HCT116 (cell line): Measurements from ENCODE around the gene CREB3L4. TPM values are rescaled to one million over a fixed set of nuclear protein-coding genes. Genes with fewer than 3 reads are reported as not detected.

ENCODE experiments used
- ATAC-seq: fragments of 200-7000 bp; cut with Tn5 transposase; 2 replicates; pipeline ENCODE4 v1.9.1; 2020; ENCODE audit warnings: mild to moderate bottlenecking, moderate library complexity
- BruUV-seq: library from RNA; stranded (reverse); fragments of 400-500 nt; replicated peaks from 2 replicates; lab custom pipeline; 2021; lab: Mats Ljungman, UMichigan
- CTCF ChIA-PET: fragments of 300-600 bp; sonication (Branson Sonifier 250); formaldehyde crosslinking; loops from one replicate; lab custom pipeline; 2021; ENCODE audit warnings: antibody characterized with exemption; lab: Charles Lee
- POLR2A ChIA-PET: fragments of 300-600, 350-600 bp; sonication (Branson Sonifier 250); formaldehyde crosslinking; loops from one replicate; lab custom pipeline; 2021; ENCODE audit warnings: antibody characterized with exemption; lab: Charles Lee
- RAD21 ChIA-PET, 2 experiments: fragments of 300-600 bp; sonication (Branson Sonifier 250); formaldehyde crosslinking; loops; one replicate each; lab custom pipeline; 2023; ENCODE audit warnings: low total read pairs in 2 of 2; ENCODE audit not compliant: uncharacterized antibody in 2 of 2, unreplicated experiment in 2 of 2, low non-redundant PET in 1 of 2; lab: Charles Lee
- DNase-seq: peaks from one replicate; pipeline ENCODE4 v3.0.0-alpha.2; 2010; ENCODE audit warnings: low read depth, low spot score
- H2AFZ ChIP-seq: fragments of 200-600 bp; shearing (Covaris generic), sonication (generic); 2 replicates; pipeline ENCODE4 v1.6.1; 2017; ENCODE audit warnings: low read depth, mixed run types, mixed read lengths, antibody characterized with exemption, low read length; ENCODE audit not compliant: poor library complexity, severe bottlenecking
- H3K27ac ChIP-seq: 2 replicates; pipeline ENCODE4 v1.5.1; 2012; ENCODE audit warnings: low read depth, low read length
- H3K27me3 ChIP-seq: fragments of 200-600 bp; sonication (generic); 2 replicates; pipeline ENCODE4 v1.6.1; 2016; ENCODE audit warnings: mixed run types, low read length, mixed read lengths; ENCODE audit not compliant: insufficient read depth
- H3K36me3 ChIP-seq, 2 experiments: fragments of 200-500 bp in 1 of 2; fragments of 200-600 bp in 1 of 2; sonication (Bioruptor generic) in 1 of 2; sonication (generic) in 1 of 2; 2 replicates each; pipeline versions ENCODE4 v1.5.1 to v1.6.1; 2014 to 2016; ENCODE audit warnings: low read length in 2 of 2, inconsistent platforms in 1 of 2, mixed read lengths in 1 of 2, mixed run types in 1 of 2; ENCODE audit not compliant: insufficient read depth in 2 of 2, control insufficient read depth in 1 of 2
- H3K4me1 ChIP-seq, 2 experiments: fragments of 200-600 bp in 1 of 2; sonication (generic) in 1 of 2; 2 replicates each; pipeline versions ENCODE4 v1.5.1 to v1.6.1; 2012 to 2017; ENCODE audit warnings: low read length in 2 of 2, inconsistent platforms in 1 of 2, mild to moderate bottlenecking in 1 of 2, mixed read lengths in 1 of 2, mixed run types in 1 of 2, moderate library complexity in 1 of 2; ENCODE audit not compliant: insufficient read depth in 2 of 2, control insufficient read depth in 1 of 2
- H3K4me2 ChIP-seq: fragments of 200-600 bp; sonication (generic); 2 replicates; pipeline ENCODE4 v1.6.1; 2017; ENCODE audit warnings: mixed run types, low read length, mixed read lengths
- H3K4me3 ChIP-seq, 2 experiments: fragments of 200-600 bp in 1 of 2; sonication (generic) in 1 of 2; replicated peaks in 1 of 2; 2 replicates each; pipeline ENCODE4 v1.5.1; 2011 to 2016; ENCODE audit warnings: low read length in 2 of 2, control low read depth in 1 of 2, low read depth in 1 of 2, mild to moderate bottlenecking in 1 of 2, mixed read lengths in 1 of 2, mixed run types in 1 of 2
- H3K79me2 ChIP-seq: fragments of 200-600 bp; sonication (generic); 2 replicates; pipeline ENCODE4 v1.6.1; 2017; ENCODE audit warnings: mild to moderate bottlenecking, mixed run types, low read length, moderate library complexity, mixed read lengths; ENCODE audit not compliant: insufficient read depth
- H3K9ac ChIP-seq: fragments of 200-600 bp; sonication (generic); 2 replicates; pipeline ENCODE4 v1.6.1; 2016; ENCODE audit warnings: low read length, mixed read lengths
- H3K9me2 ChIP-seq: fragments of 200-600 bp; sonication (generic), shearing (Covaris generic); 2 replicates; pipeline ENCODE4 v1.6.1; 2017; ENCODE audit warnings: mixed run types, mild to moderate bottlenecking, moderate library complexity; ENCODE audit not compliant: insufficient read depth
- H3K9me3 ChIP-seq, 2 experiments: fragments of 200-500 bp in 1 of 2; fragments of 200-600 bp in 1 of 2; sonication (Bioruptor generic) in 1 of 2; sonication (generic) in 1 of 2; 2 replicates each; pipeline ENCODE4 v1.6.1; 2014 to 2017; ENCODE audit warnings: low read length in 2 of 2, mixed read lengths in 2 of 2, inconsistent platforms in 1 of 2, low read depth in 1 of 2, mild to moderate bottlenecking in 1 of 2, mixed run types in 1 of 2, moderate library complexity in 1 of 2; ENCODE audit not compliant: control insufficient read depth in 1 of 2, insufficient read depth in 1 of 2
- H4K20me1 ChIP-seq: fragments of 200-600 bp; sonication (generic), shearing (Covaris generic); 2 replicates; pipeline ENCODE4 v1.6.1; 2017; ENCODE audit warnings: mixed run types, mild to moderate bottlenecking, moderate library complexity; ENCODE audit not compliant: insufficient read depth
- ATF3 ChIP-seq: IDR thresholded peaks from 2 replicates; pipeline ENCODE4 v1.6.1; 2012
- CBX3 ChIP-seq: IDR thresholded peaks from 2 replicates; pipeline ENCODE4 v1.6.1; 2012; ENCODE audit warnings: low read depth
- CEBPB ChIP-seq: IDR thresholded peaks from 2 replicates; pipeline ENCODE4 v1.6.1; 2012; ENCODE audit warnings: low read depth
- CTCF ChIP-seq, 3 experiments: fragments of 200-600 bp in 1 of 3; sonication (generic) in 1 of 3; IDR thresholded peaks in 2 of 3; conservative IDR thresholded peaks in 1 of 3; 2 replicates each; pipeline ENCODE4 v1.5.1; 2012 to 2017; ENCODE audit warnings: low read depth in 2 of 3, low read length in 2 of 3, antibody characterized with exemption in 1 of 3, borderline replicate concordance in 1 of 3, control low read depth in 1 of 3, mild to moderate bottlenecking in 1 of 3, mixed read lengths in 1 of 3, mixed run types in 1 of 3, moderate library complexity in 1 of 3; ENCODE audit not compliant: insufficient read depth in 1 of 3
- EGR1 ChIP-seq: IDR thresholded peaks from 2 replicates; pipeline ENCODE4 v1.6.1; 2012; ENCODE audit warnings: low read depth
- EZH2 ChIP-seq: fragments of 200-600 bp; sonication (generic); IDR thresholded peaks from 2 replicates; pipeline ENCODE4 v1.6.1; 2017; ENCODE audit warnings: antibody characterized with exemption, mixed run types
- EZH2phosphoT487 ChIP-seq: fragments of 200-600 bp; IDR thresholded peaks from 2 replicates; pipeline ENCODE4 v1.6.1; 2018; ENCODE audit warnings: antibody characterized with exemption, borderline replicate concordance
- FOSL1 ChIP-seq: IDR thresholded peaks from 2 replicates; pipeline ENCODE4 v1.6.1; 2012; ENCODE audit warnings: low read depth
- JUND ChIP-seq: IDR thresholded peaks from 2 replicates; pipeline ENCODE4 v1.6.1; 2012
- POLR2A ChIP-seq: IDR thresholded peaks from 2 replicates; pipeline ENCODE4 v1.7.0; 2011; ENCODE audit warnings: borderline replicate concordance; ENCODE audit not compliant: insufficient read depth, insufficient read length; ENCODE audit errors: extremely low read depth
- POLR2AphosphoS5 ChIP-seq: IDR thresholded peaks from 2 replicates; pipeline ENCODE4 v1.6.1; 2011; ENCODE audit warnings: mild to moderate bottlenecking, low read depth, low read length, moderate library complexity
- SIN3A ChIP-seq: IDR thresholded peaks from 2 replicates; pipeline ENCODE4 v1.6.1; 2012; ENCODE audit warnings: low read depth
- SP1 ChIP-seq: IDR thresholded peaks from 2 replicates; pipeline ENCODE4 v1.6.1; 2012; ENCODE audit warnings: low read depth
- TCF7L2 ChIP-seq: IDR thresholded peaks from 2 replicates; pipeline ENCODE4 v1.7.0; 2011; ENCODE audit warnings: borderline replicate concordance, inconsistent platforms; ENCODE audit not compliant: insufficient read depth, insufficient read length; ENCODE audit errors: extremely low read depth
- ZBTB33 ChIP-seq: IDR thresholded peaks from 2 replicates; pipeline ENCODE4 v1.6.1; 2011; ENCODE audit warnings: mild to moderate bottlenecking, low read length, moderate library complexity; ENCODE audit not compliant: insufficient replicate concordance; ENCODE audit errors: extremely low read depth
- ZFX ChIP-seq: fragments of 450-650 bp; IDR thresholded peaks from 2 replicates; pipeline ENCODE4 v1.6.1; 2017
- ZNF274 ChIP-seq: fragments of 200-500 bp; sonication (Bioruptor generic); IDR thresholded peaks from 2 replicates; pipeline ENCODE4 v1.6.1; 2014; ENCODE audit warnings: mild to moderate bottlenecking, low read depth, low read length, inconsistent platforms
- intact Hi-C: fragments of 100-400 bp; cut with micrococcal nuclease; formaldehyde crosslinking; loops from 2 replicates; pipeline ENCODE4 v1.10.0; 2022
- total RNA-seq: library from RNA; stranded (reverse); gene quantifications from one replicate; pipeline ENCODE4 v1.2.1, GENCODE V29; 2021; ENCODE audit not compliant: unreplicated experiment

Gene CREB3L4
- total RNA-seq, 1 experiment from 2014 or later: 15.3 TPM

GRCh38 chr1:153958111-153958960 is 9.4 kb upstream of the CREB3L4 start, which contains the start of gene CRTC2 (continued):
- TF ChIP-seq TCF7L2: no peak
- TF ChIP-seq POLR2AphosphoS5: peak; percentile 12; the same call in 1 of the 2 replicates
- TF ChIP-seq EGR1: no peak
- TF ChIP-seq ZNF274: no peak

GRCh38 chr1:153958961-153959260 is 8.8 kb upstream of the CREB3L4 start:
- Histone ChIP-seq H3K36me3 (peaks cover 5 to 13% of the 10 kb centered on the region in 2 experiments; a peak in 2 of 4 replicates), H3K9ac (peak overlapping the region; percentile 15; the same call in 1 of the 2 replicates), H3K4me1 (peaks cover 12 to 36% of the 10 kb centered on the region in 2 experiments; a peak in 3 of 4 replicates), H4K20me1 (no peaks in the 10 kb centered on the region), H3K79me2 (peaks cover 67% of the 10 kb centered on the region), H3K27me3 (no peaks in the 10 kb centered on the region), H3K27ac (peak overlapping the region; percentile 94), H3K4me2 (peak overlapping the region; percentile 87), H2AFZ (no peak overlapping the region), H3K9me2 (no peaks in the 10 kb centered on the region), H3K4me3 (peak overlapping the region; percentile 26 to 88), H3K9me3 (no peaks in the 10 kb centered on the region)
- CTCF ChIA-PET: interaction anchor here (1.3 to 1.5 kb wide), 2 partner anchors 9 to 12 kb away, joined by 4 to 7 read pairs; partner anchors contain the start of genes CREB3L4 and DENND4B
- intact Hi-C loops: no loop called here
- DNase-seq (no peak), ATAC-seq (no peak)
- BruUV-seq: no TSS peak
- RAD21 ChIA-PET: interaction anchor here in 1 of 2 experiments (0.6 kb wide), 1 partner anchor 8 kb away, joined by 3 read pairs; the partner anchor contains the start of gene CREB3L4
- POLR2A ChIA-PET: interaction anchor here (1.0 to 2.7 kb wide), 3 partner anchors 8 to 32 kb away, joined by 3 to 7 read pairs (median 5); partner anchors contain the start of genes CREB3L4, JTB and RPS27
- TF ChIP-seq ZNF274 (no peak), EZH2phosphoT487 (no peak), SIN3A (no peak), EGR1 (no peak), EZH2 (no peak), ATF3 (no peak), ZFX (no peak), CEBPB (no peak), CBX3 (no peak), FOSL1 (no peak), SP1 (no peak), POLR2A (no peak), CTCF (IDR thresholded peaks at IDR 0.05 in 2 of 3, conservative IDR thresholded peaks at IDR 0.05 in 1 of 3; ENCODE audit: borderline replicate concordance in 1 of 3, insufficient read depth in 1 of 3, low read depth in 2 of 3, low read length in 2 of 3) (no peak), JUND (no peak), ZBTB33 (no peak)
